IMR-90 (cell line): ENCODE measurements around the gene LUZP1. TPM values are rescaled to one million over a fixed set of nuclear protein-coding genes. Genes with fewer than 3 reads are reported as not detected.

ENCODE experiments used
- CHD1 ChIP-seq: IDR thresholded peaks from 2 replicates; pipeline ENCODE4 v1.6.1; 2012; ENCODE audit warnings: low read depth, low read length, improper control_type of control experiment
- MAFK ChIP-seq: IDR thresholded peaks from 2 replicates; pipeline ENCODE4 v1.6.1; 2012; ENCODE audit warnings: low read depth, low read length, improper control_type of control experiment
- polyA plus RNA-seq, 3 experiments: library from polyadenylated mRNA; depleted of rRNA; stranded (reverse); fragments of >200 nt; gene quantifications; 2 replicates each; pipeline ENCODE4 v1.2.3, GENCODE V29; 2012; ENCODE audit warnings: low replicate concordance in 1 of 3
- total RNA-seq: library from RNA; depleted of rRNA; stranded (reverse); fragments of >200 nt; gene quantifications from 2 replicates; pipeline ENCODE4 v1.2.3, GENCODE V29; 2012
- TF ChIP-seq, protein P1 (sequence below): conservative IDR thresholded peaks from 2 replicates; pipeline ENCODE4 v1.5.1; 2012; ENCODE audit warnings: mild to moderate bottlenecking, low read depth, low read length, improper control_type of control experiment

Gene LUZP1
- total and polyA plus RNA-seq, 2 of the 4 experiments (the other 2 are of a cell fraction) = 13.1 to 31.7 TPM

DNA sequence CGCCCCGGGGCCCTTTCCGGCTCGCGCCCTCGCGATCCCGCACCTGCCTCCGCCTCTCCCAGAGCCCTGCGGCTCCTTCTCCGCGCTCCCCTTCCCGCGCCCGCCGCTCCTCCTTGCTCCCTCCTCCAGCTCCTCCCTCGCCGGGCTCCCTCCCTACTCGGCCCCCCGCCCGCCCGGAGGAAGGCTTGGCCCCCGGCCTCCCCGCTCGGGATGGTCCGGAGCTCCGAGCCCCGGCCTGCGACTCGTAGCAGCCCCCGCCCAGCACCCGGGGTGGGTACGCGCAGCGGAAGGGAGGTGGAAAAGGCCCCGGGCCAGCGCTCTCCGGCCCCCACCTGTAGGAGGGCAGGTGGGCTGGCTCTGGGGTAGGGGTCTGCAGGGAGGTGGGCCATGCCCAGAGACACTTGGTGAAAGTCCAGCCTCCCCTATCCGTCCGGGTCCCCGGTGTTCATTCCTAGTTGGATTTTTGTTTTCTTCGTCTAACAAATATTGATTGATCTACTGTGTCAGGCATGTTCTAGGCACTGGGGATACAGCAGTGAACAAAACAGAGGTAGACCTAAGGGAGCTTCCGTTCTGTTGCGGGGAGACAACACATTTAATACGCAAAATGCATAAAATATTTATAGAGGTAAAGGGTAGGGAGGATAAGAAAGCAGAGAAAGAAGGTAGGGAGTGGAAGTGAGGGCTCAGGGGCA lies 48.9 kb upstream of the LUZP1 start, which contains the start of gene HTR1D (continued):
- TF ChIP-seq MAFK (no peak), CHD1 (no peak)
- TF ChIP-seq, protein P1, sequence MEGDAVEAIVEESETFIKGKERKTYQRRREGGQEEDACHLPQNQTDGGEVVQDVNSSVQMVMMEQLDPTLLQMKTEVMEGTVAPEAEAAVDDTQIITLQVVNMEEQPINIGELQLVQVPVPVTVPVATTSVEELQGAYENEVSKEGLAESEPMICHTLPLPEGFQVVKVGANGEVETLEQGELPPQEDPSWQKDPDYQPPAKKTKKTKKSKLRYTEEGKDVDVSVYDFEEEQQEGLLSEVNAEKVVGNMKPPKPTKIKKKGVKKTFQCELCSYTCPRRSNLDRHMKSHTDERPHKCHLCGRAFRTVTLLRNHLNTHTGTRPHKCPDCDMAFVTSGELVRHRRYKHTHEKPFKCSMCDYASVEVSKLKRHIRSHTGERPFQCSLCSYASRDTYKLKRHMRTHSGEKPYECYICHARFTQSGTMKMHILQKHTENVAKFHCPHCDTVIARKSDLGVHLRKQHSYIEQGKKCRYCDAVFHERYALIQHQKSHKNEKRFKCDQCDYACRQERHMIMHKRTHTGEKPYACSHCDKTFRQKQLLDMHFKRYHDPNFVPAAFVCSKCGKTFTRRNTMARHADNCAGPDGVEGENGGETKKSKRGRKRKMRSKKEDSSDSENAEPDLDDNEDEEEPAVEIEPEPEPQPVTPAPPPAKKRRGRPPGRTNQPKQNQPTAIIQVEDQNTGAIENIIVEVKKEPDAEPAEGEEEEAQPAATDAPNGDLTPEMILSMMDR = no peak
